ENCODE results near the gene OTOP3. TPM values are rescaled to one million over a fixed set of nuclear protein-coding genes. Genes with fewer than 3 reads are reported as not detected.

Gene OTOP3
- total and polyA plus RNA-seq, 10 donors = not detected

DNA sequence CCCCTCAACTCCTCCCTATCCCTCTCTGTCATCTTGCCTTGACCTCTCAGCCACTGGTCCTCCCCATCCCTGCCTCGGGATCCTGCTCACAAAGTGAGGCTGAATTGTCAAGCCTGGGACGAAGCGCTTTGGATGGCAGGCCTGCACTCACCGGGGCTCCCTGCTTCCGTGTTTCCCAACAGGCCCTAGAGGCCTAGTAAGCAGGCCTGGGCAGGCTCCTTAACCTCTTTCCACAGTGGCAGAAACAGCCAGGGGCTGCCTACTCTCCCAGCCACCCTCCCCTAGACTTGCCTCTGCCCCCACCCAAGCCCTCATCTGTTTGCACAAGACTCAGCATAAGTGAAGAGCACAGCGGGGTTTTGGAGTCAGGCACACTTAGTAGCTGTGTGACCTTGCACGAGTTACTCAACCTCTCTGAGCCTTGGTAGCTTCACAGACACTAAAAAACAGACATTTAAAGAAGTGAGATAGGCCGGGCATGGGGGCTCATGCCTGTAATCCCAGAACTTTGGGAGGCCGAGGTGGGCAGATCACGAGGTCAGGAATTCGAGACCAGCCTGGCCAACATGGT lies 37.2 kb upstream of the OTOP3 start:
- no peak overlapping the region for H3K27ac ChIP-seq
- peaks cover 0 to 7% (median 5%) of the 10 kb centered on the region in 6 donors for H3K4me1 ChIP-seq
- peaks cover 0 to 60% (median 19%) of the 10 kb centered on the region in 7 donors for H3K27me3 ChIP-seq (replicated peaks in 1 of 7)
- 84 to 91% (median 87%) methylated on average over 11 of the region's 11 CpGs for WGBS, 5 donors
- intact Hi-C loops (cut with DNase I; ENCODE audit: low total_unique reads) = no loop called here
- TF ChIP-seq, protein P1, sequence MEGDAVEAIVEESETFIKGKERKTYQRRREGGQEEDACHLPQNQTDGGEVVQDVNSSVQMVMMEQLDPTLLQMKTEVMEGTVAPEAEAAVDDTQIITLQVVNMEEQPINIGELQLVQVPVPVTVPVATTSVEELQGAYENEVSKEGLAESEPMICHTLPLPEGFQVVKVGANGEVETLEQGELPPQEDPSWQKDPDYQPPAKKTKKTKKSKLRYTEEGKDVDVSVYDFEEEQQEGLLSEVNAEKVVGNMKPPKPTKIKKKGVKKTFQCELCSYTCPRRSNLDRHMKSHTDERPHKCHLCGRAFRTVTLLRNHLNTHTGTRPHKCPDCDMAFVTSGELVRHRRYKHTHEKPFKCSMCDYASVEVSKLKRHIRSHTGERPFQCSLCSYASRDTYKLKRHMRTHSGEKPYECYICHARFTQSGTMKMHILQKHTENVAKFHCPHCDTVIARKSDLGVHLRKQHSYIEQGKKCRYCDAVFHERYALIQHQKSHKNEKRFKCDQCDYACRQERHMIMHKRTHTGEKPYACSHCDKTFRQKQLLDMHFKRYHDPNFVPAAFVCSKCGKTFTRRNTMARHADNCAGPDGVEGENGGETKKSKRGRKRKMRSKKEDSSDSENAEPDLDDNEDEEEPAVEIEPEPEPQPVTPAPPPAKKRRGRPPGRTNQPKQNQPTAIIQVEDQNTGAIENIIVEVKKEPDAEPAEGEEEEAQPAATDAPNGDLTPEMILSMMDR (IDR thresholded peaks at IDR 0.05 in 8 of 11, conservative IDR thresholded peaks at IDR 0.05 in 3 of 11) = no peak
- no peak for DNase-seq
- H3K4me3 ChIP-seq = no peak overlapping the region
- no peaks in the 10 kb centered on the region for H3K36me3 ChIP-seq
- H3K9me3 ChIP-seq = no peaks in the 10 kb centered on the region

DNA sequence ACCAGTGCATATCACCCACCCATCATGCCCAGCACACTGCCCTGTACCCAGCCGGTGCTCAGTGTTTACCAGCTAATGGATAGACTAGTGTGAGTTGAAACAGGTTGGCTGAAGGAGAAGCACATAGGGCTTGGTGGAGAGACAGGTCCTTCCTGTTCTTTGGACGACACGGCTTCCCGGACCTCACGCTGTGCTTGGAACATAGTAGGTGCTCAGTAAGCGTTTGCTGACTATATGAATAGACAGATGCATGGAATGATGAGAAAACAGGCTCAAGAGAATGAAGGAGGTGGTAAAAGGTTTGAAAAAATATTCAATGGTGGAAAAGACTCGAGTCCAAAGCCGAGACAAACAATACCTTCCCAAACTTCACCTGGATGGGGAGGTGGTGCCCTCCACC lies 35.5 kb upstream of the OTOP3 start:
- intact Hi-C loops (cut with DNase I; ENCODE audit: low total_unique reads) = no loop called here
- no peak overlapping the region for H3K4me3 ChIP-seq
- peaks cover 0 to 60% (median 6%) of the 10 kb centered on the region in 7 donors for H3K27me3 ChIP-seq (replicated peaks in 1 of 7)
- TF ChIP-seq POLR2AphosphoS5 (IDR thresholded peaks at IDR 0.05) (no peak), POLR2A (IDR thresholded peaks at IDR 0.05) (no peak)
- TF ChIP-seq, protein P1 (IDR thresholded peaks at IDR 0.05 in 8 of 11, conservative IDR thresholded peaks at IDR 0.05 in 3 of 11) = no peak
- H3K9me3 ChIP-seq = no peaks in the 10 kb centered on the region
- 85 to 94% (median 86%) methylated on average over 8 of the region's 8 CpGs for WGBS, 5 donors
- H3K4me1 ChIP-seq = no peaks in the 10 kb centered on the region
- H3K36me3 ChIP-seq = no peaks in the 10 kb centered on the region
- DNase-seq = no peak
- H3K27ac ChIP-seq = no peak overlapping the region

DNA sequence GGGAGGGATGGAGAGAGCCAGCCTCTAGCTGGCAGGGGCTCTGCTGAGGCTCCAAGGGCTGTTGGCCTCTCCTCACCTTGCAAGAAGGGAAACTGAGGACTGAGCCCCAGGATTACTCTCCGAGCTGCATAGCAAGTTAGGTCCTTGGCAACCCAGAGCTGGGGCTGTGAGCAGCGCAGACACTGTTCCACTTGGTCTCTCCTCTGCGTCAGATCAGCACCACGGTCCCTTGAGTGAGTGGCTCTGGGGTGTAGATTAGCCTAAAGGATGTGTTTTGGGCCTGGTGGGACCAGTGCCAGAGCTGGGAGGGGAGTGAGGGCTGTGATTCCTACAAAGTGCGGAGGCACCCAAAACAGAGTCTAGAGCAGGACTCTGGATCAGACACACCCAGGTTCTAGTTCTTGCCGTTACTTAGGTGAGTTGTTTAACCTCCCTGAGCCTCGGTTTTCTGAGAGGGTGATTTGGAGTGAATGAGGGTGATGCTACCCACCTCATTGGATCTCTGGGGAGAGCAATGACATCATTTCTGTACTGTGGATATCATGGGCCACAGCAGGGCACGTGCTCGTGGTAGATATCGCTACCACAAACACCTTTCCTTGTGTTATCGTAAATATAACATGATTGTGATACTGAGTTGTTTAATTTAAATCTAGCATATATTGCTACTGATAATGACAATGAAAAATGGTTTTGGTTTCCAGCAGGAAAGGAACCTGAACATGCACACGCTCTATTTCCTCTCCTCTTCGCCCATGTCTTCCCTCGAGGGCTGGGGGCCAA lies 34.2 kb upstream of the OTOP3 start:
- TF ChIP-seq POLR2AphosphoS5 (IDR thresholded peaks at IDR 0.05) = no peak
- no peak for TF ChIP-seq POLR2A (IDR thresholded peaks at IDR 0.05)
- TF ChIP-seq, protein P1 (IDR thresholded peaks at IDR 0.05 in 8 of 11, conservative IDR thresholded peaks at IDR 0.05 in 3 of 11) = no peak
- Histone ChIP-seq H3K36me3 (no peaks in the 10 kb centered on the region), H3K27ac (no peak overlapping the region), H3K4me1 (no peaks in the 10 kb centered on the region), H3K27me3 (replicated peaks in 1 of 7) (peaks cover 0 to 58% (median 6%) of the 10 kb centered on the region in 7 donors), H3K4me3 (no peak overlapping the region), H3K9me3 (no peaks in the 10 kb centered on the region)
- no peak for DNase-seq
- intact Hi-C loops (cut with DNase I; ENCODE audit: low total_unique reads) = no loop called here
- 40 to 54% (median 48%) methylated on average over 11 to 14 of the region's 14 CpGs for WGBS, 5 donors

DNA sequence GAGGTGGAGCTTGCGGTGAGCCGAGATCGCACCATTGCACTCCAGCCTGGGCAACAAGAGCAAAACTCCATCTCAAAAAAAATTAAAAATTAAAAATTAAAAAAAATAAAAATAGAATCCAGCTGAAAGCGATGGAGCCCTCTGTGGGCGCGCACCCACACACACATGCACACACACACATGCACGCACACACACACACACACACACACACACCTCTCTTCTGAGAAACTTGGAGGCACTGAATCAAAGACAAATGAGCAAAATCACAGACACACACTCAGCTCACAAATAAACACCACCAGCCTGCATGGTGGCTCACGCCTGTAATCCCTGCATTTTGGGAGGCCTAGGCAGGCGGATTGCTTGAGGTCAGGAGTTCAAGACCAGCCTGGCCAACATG lies 32.7 kb upstream of the OTOP3 start:
- no peak for DNase-seq
- TF ChIP-seq, protein P1 (IDR thresholded peaks at IDR 0.05 in 8 of 11, conservative IDR thresholded peaks at IDR 0.05 in 3 of 11) = no peak
- TF ChIP-seq POLR2AphosphoS5 (IDR thresholded peaks at IDR 0.05) = no peak
- no peak for TF ChIP-seq POLR2A (IDR thresholded peaks at IDR 0.05)
- H3K36me3 ChIP-seq = no peaks in the 10 kb centered on the region
- H3K9me3 ChIP-seq = no peaks in the 10 kb centered on the region
- H3K27me3 ChIP-seq (replicated peaks in 1 of 7) = peaks cover 0 to 58% (median 6%) of the 10 kb centered on the region in 7 donors
- no peak overlapping the region for H3K4me3 ChIP-seq
- H3K27ac ChIP-seq = no peak overlapping the region
- intact Hi-C loops (cut with DNase I; ENCODE audit: low total_unique reads) = no loop called here
- no peaks in the 10 kb centered on the region for H3K4me1 ChIP-seq
- WGBS, 5 donors = 84 to 92% (median 86%) methylated on average over 9 of the region's 9 CpGs
